K562 (cell line): ENCODE data around the gene PHKB. TPM values are rescaled to one million over a fixed set of nuclear protein-coding genes. Genes with fewer than 3 reads are reported as not detected.

Source experiments
- ATAC-seq: fragments of 200-7000 bp; cut with Tn5 transposase; 3 replicates; pipeline ENCODE4 v1.9.1; 2020; ENCODE audit warnings: moderate library complexity
- BruUV-seq: library from RNA; stranded (reverse); fragments of 400-500 nt; replicated peaks from 2 replicates; lab custom pipeline; 2021; lab: Mats Ljungman, UMichigan
- CTCF ChIA-PET: fragments of 300-600 bp; formaldehyde crosslinking; extraction: SDS; loops from one replicate; lab custom pipeline; 2021; ENCODE audit warnings: low intra/inter-chr PET ratio; lab: Yijun Ruan, JAX
- POLR2A ChIA-PET: fragments of 300-600, 350-650 bp; sonication (Branson Sonifier 250); formaldehyde crosslinking; extraction: SDS; loops from one replicate; lab custom pipeline; 2021; ENCODE audit warnings: antibody characterized with exemption, inconsistent platforms; lab: Yijun Ruan, JAX
- DNase-seq, 4 experiments: peaks; one replicate each; pipeline versions ENCODE4 v3.0.0 to v3.0.0-alpha.2; 2011 to 2018; ENCODE audit warnings: low spot score in 3 of 4, mixed read lengths in 3 of 4; ENCODE audit errors: extremely low read depth in 1 of 4
- FAIRE-seq: peaks from 2 replicates; lab custom pipeline; 2011; peaks lifted over from hg19 to GRCh38; lab: Jason Lieb, UNC
- H2AFZ ChIP-seq: 2 replicates; pipeline ENCODE4 v1.6.0; 2011; ENCODE audit warnings: low read depth, low read length, control low read depth, inconsistent platforms
- H3K27ac ChIP-seq: fragments of 200-600 bp; 3 replicates; pipeline ENCODE4 v1.8.0; 2011; ENCODE audit warnings: low read depth, mild to moderate bottlenecking, control low read depth, inconsistent platforms, low read length, moderate library complexity, mixed read lengths; ENCODE audit errors: extremely low read depth
- H3K27me3 ChIP-seq, 2 experiments: fragments of 300-600 bp in 1 of 2; 2 replicates in 1 of 2; 3 replicates in 1 of 2; pipeline versions ENCODE4 v1.6.0 to v1.8.0; 2011; ENCODE audit warnings: inconsistent platforms in 2 of 2, low read length in 2 of 2, mild to moderate bottlenecking in 1 of 2, mixed read lengths in 1 of 2, moderate library complexity in 1 of 2; ENCODE audit not compliant: control insufficient read depth in 2 of 2, insufficient read depth in 2 of 2
- H3K36me3 ChIP-seq: fragments of 300-600 bp; 3 replicates; pipeline ENCODE4 v1.8.0; 2011; ENCODE audit warnings: mild to moderate bottlenecking, low read length, inconsistent platforms; ENCODE audit not compliant: control insufficient read depth, insufficient read depth
- H3K4me1 ChIP-seq, 2 experiments: fragments of 200-600 bp in 1 of 2; replicated peaks in 1 of 2; 2 replicates in 1 of 2; 3 replicates in 1 of 2; pipeline versions ENCODE4 v1.5.1 to v1.8.0; 2011; ENCODE audit warnings: inconsistent platforms in 2 of 2, low read length in 2 of 2, mild to moderate bottlenecking in 1 of 2, mixed read lengths in 1 of 2, moderate library complexity in 1 of 2; ENCODE audit not compliant: control insufficient read depth in 2 of 2, insufficient read depth in 2 of 2
- H3K4me2 ChIP-seq: 2 replicates; pipeline ENCODE4 v1.6.1; 2011; ENCODE audit warnings: low read length, control low read depth, inconsistent platforms, mixed read lengths; ENCODE audit not compliant: insufficient read depth
- H3K4me3 ChIP-seq: fragments of 200-600 bp; sonication (generic), shearing (Covaris generic); 2 replicates; pipeline ENCODE4 v1.5.1; 2016; ENCODE audit warnings: control low read depth, inconsistent platforms
- H3K79me2 ChIP-seq: fragments of 200-600 bp; 3 replicates; pipeline ENCODE4 v1.8.0; 2011; ENCODE audit warnings: low read length, inconsistent platforms; ENCODE audit not compliant: control insufficient read depth, insufficient read depth
- H3K9ac ChIP-seq, 2 experiments: 2 replicates each; pipeline versions ENCODE4 v1.6.0 to v1.6.1; 2011; ENCODE audit warnings: low read depth in 2 of 2, low read length in 2 of 2, control low read depth in 1 of 2, inconsistent platforms in 1 of 2, mild to moderate bottlenecking in 1 of 2, mixed read lengths in 1 of 2; ENCODE audit not compliant: insufficient read depth in 1 of 2
- H3K9me1 ChIP-seq: one replicate; pipeline ENCODE4 v1.6.0; 2011; ENCODE audit warnings: inconsistent platforms, mild to moderate bottlenecking, low read length, moderate library complexity; ENCODE audit not compliant: control insufficient read depth, insufficient read depth
- H3K9me3 ChIP-seq: replicated peaks from 2 replicates; pipeline ENCODE4 v1.5.1; 2011; ENCODE audit warnings: low read depth, low read length, inconsistent platforms; ENCODE audit not compliant: control insufficient read depth, insufficient read depth
- H4K20me1 ChIP-seq: replicated peaks from 2 replicates; pipeline ENCODE4 v1.6.1; 2011; ENCODE audit warnings: low read length, inconsistent platforms, mixed read lengths; ENCODE audit not compliant: control insufficient read depth, insufficient read depth
- CSDE1 ChIP-seq, 2 experiments: fragments of 450-650 bp; IDR thresholded peaks; 2 replicates each; pipeline ENCODE4 v1.6.1; 2016; ENCODE audit warnings: mild to moderate bottlenecking in 1 of 2
- FUS ChIP-seq: fragments of 200-400 bp; formaldehyde crosslinking; optimal IDR thresholded peaks from 2 replicates; pipeline ENCODE3; 2017; ENCODE audit warnings: low read depth, low read length
- NCOA2 ChIP-seq, 2 experiments: fragments of 450-650 bp; IDR thresholded peaks; 2 replicates each; pipeline ENCODE4 v1.6.1; 2018; ENCODE audit warnings: mild to moderate bottlenecking in 2 of 2, moderate library complexity in 1 of 2; ENCODE audit not compliant: partially characterized antibody in 2 of 2
- SPI1 ChIP-seq: IDR thresholded peaks from 2 replicates; pipeline ENCODE4 v1.6.1; 2011; ENCODE audit warnings: low read depth, low read length, control low read depth, borderline replicate concordance
- ZKSCAN1 ChIP-seq: fragments of 150-350 bp; IDR thresholded peaks from 2 replicates; pipeline ENCODE4 v1.6.1; 2016; ENCODE audit warnings: low read depth, low read length
- WGBS: fragments of 100-300 bp; shearing (Covaris generic); methylation state at CpG from one replicate; pipeline ENCODE4 v1.1.6; 2016; ENCODE audit warnings: low coverage, mixed read lengths; ENCODE audit not compliant: insufficient coverage; ENCODE audit errors: missing lambda C conversion rate; 5-methylcytosine and 5-hydroxymethylcytosine counted together
- in situ Hi-C: fragments of 300-500 bp; cut with MboI; formaldehyde crosslinking; loops from 4 replicates; pipeline ENCODE4 v1.15.0; 2018; ENCODE audit warnings: inconsistent platforms, mixed read lengths
- intact Hi-C: fragments of 100-400 bp; cut with micrococcal nuclease; formaldehyde crosslinking; loops from 2 replicates; pipeline ENCODE4 v1.14.2; 2022
- polyA plus RNA-seq, 8 experiments: library from polyadenylated mRNA; depleted of rRNA in 4 of 8; stranded (reverse) in 5 of 8; unstranded in 3 of 8; fragments of >200 nt; fragmentation: Nextera tagmentation in 2 of 8; fragmentation: Illumina TruSeq in 1 of 8; extraction: Ambion mirVana in 2 of 8; extraction: Trizol in 1 of 8; gene quantifications; 2 replicates each; pipeline versions ENCODE4 v1.2.1 to v1.2.3, GENCODE V29; 2011 to 2014; ENCODE audit warnings: inconsistent platforms in 1 of 8, missing spikeins in 1 of 8
- total RNA-seq, 7 experiments: library from RNA; depleted of rRNA in 6 of 7; stranded (reverse); fragments of >200 nt in 6 of 7; fragmentation: Illumina TruSeq in 2 of 7; extraction: Trizol in 2 of 7; gene quantifications; 2 replicates each; pipeline versions ENCODE4 v1.2.1 to v1.2.3, GENCODE V29; 2011 to 2021; ENCODE audit warnings: low replicate concordance in 1 of 7
- TF ChIP-seq, protein P1 (sequence below): fragments of 450-650 bp; formaldehyde crosslinking; IDR thresholded peaks from 2 replicates; pipeline ENCODE4 v1.4.0; 2020; ENCODE audit warnings: mild to moderate bottlenecking

The PHKB gene
- total and polyA plus RNA-seq, 9 of the 15 experiments (the other 6 are each of a cell fraction or from before 2014, with no cell fraction given), result 24.7 to 92.3 (median 67.0) TPM

DNA sequence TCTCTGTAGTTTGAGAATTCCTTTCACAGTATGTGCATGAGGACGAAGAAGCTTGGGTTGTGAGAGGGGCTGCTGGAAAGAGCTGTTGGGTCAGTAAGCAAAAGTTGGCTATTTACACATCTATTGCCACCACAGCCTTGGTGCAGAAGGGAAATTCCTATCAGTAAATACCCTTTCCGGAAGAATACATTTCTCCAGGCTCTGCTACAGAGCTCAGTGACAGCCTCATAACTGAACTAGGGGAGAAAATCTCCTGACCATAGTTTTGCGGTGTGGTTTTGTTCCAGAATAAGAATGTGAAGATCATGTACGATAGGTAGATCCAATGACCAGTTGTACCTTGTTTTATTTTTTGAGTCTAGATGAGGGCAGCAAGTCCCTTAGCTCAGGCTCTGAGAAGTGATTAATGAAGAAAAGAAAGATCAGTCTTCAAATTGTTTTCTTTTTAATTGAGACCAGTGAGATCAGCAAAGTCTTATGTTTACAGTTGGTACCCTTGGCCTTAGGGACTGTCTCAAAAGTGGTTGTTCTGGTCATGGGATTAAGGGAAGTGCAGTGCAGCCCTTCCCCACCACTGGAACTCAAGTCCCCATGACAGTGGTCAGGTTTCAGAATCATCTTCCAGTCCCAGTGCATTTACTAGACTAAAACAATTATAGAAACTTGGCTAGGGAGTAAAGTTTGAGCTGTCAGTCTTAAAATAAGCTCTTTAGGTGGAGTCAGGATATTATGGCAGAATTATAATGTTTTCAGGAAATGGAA, 123.5 kb downstream of the PHKB start:
- no peak for DNase-seq
- no peak overlapping the region for H3K9ac ChIP-seq
- H3K4me1 ChIP-seq, result no peaks in the 10 kb centered on the region
- ATAC-seq, result peak; percentile 63
- no TSS peak for BruUV-seq
- POLR2A ChIA-PET, result interaction anchor here (1.1 to 1.6 kb wide), 2 partner anchors 14 to 22 kb away, joined by 3 to 5 read pairs; no protein-coding TSS in a partner anchor
- no peaks in the 10 kb centered on the region for H3K79me2 ChIP-seq
- no peaks in the 10 kb centered on the region for H3K27me3 ChIP-seq
- H2AFZ ChIP-seq, result no peak overlapping the region
- H3K4me2 ChIP-seq, result no peak overlapping the region
- no peak for FAIRE-seq
- H3K9me3 ChIP-seq, result no peaks in the 10 kb centered on the region
- 93% methylated on average over 4 of the region's 4 CpGs for WGBS
- no peak overlapping the region for H3K27ac ChIP-seq
- H3K36me3 ChIP-seq, result peaks cover 28% of the 10 kb centered on the region
- peak; percentile 36; the same call in 1 of the 2 replicates for TF ChIP-seq SPI1
- TF ChIP-seq FUS, result no peak
- peak in 1 of 2 experiments; percentile 85 for TF ChIP-seq NCOA2 (IDR thresholded peaks at IDR 0.05; ENCODE audit: partially characterized antibody in 2 of 2)
- H3K4me3 ChIP-seq, result no peak overlapping the region
- CTCF ChIA-PET, result no interaction called here
- no peaks in the 10 kb centered on the region for H4K20me1 ChIP-seq
- no peaks in the 10 kb centered on the region for H3K9me1 ChIP-seq
- intact Hi-C loops, result no loop called here
- in situ Hi-C loops, result no loop called here

DNA sequence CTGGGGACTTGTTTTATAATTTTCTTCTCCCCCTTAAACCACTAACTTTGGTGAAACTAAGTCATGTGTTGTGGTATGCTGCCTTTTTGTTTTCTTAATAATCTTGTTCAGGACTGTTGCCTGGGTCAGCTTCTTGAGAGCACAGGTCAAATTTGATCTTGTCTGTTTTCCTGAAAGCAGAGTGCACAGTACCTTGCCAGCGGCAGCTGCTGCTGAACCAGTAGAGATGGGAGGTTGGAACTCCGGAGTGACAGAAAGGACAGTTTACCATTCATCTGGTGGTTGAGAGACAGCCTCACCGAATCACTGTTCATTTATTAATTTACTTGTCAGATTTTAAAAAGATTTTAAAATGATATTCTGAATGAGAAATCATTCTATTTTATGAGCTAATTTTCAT, 125.0 kb downstream of the PHKB start:
- no peak for TF ChIP-seq ZKSCAN1
- no peak for TF ChIP-seq CSDE1 (IDR thresholded peaks at IDR 0.05)
- TF ChIP-seq, protein P1, sequence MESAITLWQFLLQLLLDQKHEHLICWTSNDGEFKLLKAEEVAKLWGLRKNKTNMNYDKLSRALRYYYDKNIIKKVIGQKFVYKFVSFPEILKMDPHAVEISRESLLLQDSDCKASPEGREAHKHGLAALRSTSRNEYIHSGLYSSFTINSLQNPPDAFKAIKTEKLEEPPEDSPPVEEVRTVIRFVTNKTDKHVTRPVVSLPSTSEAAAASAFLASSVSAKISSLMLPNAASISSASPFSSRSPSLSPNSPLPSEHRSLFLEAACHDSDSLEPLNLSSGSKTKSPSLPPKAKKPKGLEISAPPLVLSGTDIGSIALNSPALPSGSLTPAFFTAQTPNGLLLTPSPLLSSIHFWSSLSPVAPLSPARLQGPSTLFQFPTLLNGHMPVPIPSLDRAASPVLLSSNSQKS (CRISPR knock-in tag), result no peak
- Histone ChIP-seq H3K9ac (no peak overlapping the region), H3K4me3 (no peak overlapping the region), H3K4me1 (no peaks in the 10 kb centered on the region), H3K27ac (no peak overlapping the region), H2AFZ (no peak overlapping the region), H4K20me1 (no peaks in the 10 kb centered on the region), H3K9me1 (no peaks in the 10 kb centered on the region), H3K36me3 (peaks cover 35% of the 10 kb centered on the region), H3K4me2 (no peak overlapping the region), H3K27me3 (no peaks in the 10 kb centered on the region), H3K9me3 (no peaks in the 10 kb centered on the region), H3K79me2 (no peaks in the 10 kb centered on the region)
- intact Hi-C loops (no loop called here), in situ Hi-C loops (no loop called here)
- no peak for DNase-seq
- no peak for ATAC-seq
- no TSS peak for BruUV-seq
- FAIRE-seq, result peak; percentile 15
- CTCF ChIA-PET, result no interaction called here
- WGBS, result 75% methylated on average over 3 of the region's 3 CpGs
- POLR2A ChIA-PET, result interaction anchor here (0.8 to 1.1 kb wide), 3 partner anchors 20 to 125 kb away, joined by 3 to 4 read pairs (median 3); partner anchors contain the start of genes ITFG1 and PHKB
